LNCaP clone FGC (cell line): ENCODE data around the gene CFHR5.
"Not testable (repeated sequence)": the region's sequence is repeated elsewhere in the genome, so short reads cannot be mapped to it uniquely, and the experiment has no call there.

Experiments
- DNase-seq: peaks from one replicate; pipeline ENCODE4 v3.0.0-alpha.2; 2011; ENCODE audit warnings: low read depth
- H3K4me3 ChIP-seq: 2 replicates; pipeline ENCODE4 v1.5.1; 2011; ENCODE audit warnings: mild to moderate bottlenecking, low read depth, low read length, control low read depth
- TF ChIP-seq, protein P1 (sequence below): IDR thresholded peaks from 2 replicates; pipeline ENCODE4 v1.5.1; 2012; ENCODE audit warnings: mild to moderate bottlenecking; ENCODE audit not compliant: control insufficient read depth, insufficient read depth; ENCODE audit errors: extremely low read depth

The CFHR5 gene

DNA sequence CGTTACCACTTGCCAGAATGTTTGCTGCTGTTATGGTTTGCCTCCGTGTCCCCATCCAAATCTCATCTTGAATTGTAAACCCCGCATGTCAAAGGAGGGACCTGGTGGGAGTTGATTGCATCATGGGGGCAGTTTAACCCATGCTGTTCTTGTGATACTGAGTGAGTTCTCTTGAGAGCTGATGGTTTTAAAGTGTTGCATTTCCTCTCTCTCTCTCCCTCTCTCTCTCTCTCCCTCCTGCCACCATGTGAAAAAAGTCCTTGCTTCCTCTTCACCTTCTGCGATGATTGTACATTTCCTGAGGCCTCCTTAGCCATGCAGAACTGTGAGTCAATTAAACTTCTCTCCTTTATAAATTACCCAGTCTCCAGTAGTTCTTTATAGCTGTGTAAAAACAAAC is 44.4 kb downstream of the CFHR5 start:
- H3K4me3 ChIP-seq = no peak overlapping the region
- TF ChIP-seq, protein P1, sequence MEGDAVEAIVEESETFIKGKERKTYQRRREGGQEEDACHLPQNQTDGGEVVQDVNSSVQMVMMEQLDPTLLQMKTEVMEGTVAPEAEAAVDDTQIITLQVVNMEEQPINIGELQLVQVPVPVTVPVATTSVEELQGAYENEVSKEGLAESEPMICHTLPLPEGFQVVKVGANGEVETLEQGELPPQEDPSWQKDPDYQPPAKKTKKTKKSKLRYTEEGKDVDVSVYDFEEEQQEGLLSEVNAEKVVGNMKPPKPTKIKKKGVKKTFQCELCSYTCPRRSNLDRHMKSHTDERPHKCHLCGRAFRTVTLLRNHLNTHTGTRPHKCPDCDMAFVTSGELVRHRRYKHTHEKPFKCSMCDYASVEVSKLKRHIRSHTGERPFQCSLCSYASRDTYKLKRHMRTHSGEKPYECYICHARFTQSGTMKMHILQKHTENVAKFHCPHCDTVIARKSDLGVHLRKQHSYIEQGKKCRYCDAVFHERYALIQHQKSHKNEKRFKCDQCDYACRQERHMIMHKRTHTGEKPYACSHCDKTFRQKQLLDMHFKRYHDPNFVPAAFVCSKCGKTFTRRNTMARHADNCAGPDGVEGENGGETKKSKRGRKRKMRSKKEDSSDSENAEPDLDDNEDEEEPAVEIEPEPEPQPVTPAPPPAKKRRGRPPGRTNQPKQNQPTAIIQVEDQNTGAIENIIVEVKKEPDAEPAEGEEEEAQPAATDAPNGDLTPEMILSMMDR = no peak
- no peak for DNase-seq

DNA sequence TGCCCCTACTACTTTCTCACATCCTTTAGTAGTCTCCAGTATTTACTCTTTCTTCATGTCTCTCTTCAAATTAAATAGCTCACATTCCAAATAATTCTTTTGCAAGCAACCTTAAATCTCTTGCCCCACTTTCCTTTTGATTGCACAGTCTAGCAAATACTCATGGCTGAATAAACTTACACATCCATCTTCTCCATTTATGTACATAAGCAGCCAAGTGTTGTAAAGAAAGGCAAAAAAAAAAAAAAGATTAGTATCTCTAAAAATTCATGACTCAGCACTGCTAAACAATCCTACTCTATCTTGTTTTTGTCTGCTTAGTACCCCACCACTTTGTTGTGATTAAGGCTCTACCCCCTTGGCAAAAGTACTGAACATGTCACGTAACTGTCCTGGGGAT is 47.1 kb downstream of the CFHR5 start:
- no peak overlapping the region for H3K4me3 ChIP-seq
- TF ChIP-seq, protein P1 = no peak
- DNase-seq = no peak

GRCh38 chr1:197027359-197027758 is 50.0 kb downstream of the CFHR5 start:
- no peak overlapping the region for H3K4me3 ChIP-seq
- DNase-seq = peak; percentile 21
- TF ChIP-seq, protein P1 = no peak

DNA sequence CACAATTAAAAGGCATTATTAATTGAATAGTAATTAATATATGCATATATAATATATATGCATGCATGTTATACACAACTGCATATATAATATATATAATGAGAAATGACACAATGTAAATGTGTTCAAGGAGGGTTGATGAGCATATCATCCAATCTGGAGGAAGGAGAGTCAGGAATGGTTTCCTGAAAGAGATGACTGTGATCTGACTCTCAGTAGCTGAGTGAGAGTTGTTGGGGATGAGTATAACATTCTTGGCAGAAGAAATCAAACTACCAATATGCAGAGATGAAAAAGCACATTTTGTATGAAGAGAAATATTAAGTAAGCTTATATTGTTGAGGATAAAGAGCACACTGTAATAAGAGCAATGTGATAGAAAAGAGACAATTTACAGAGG is 52.4 kb downstream of the CFHR5 start:
- DNase-seq = no peak
- TF ChIP-seq, protein P1 = no peak
- no peak overlapping the region for H3K4me3 ChIP-seq

- H3K4me3 ChIP-seq, DNase-seq: not testable (repeated sequence)
Measured at GRCh38 chr1:197034631-197035339, 57.4 kb downstream of the CFHR5 start.

GRCh38 chr1:197036861-197037260 is 59.5 kb downstream of the CFHR5 start:
- DNase-seq = no peak
- H3K4me3 ChIP-seq = no peak overlapping the region
- TF ChIP-seq, protein P1 = no peak

DNA sequence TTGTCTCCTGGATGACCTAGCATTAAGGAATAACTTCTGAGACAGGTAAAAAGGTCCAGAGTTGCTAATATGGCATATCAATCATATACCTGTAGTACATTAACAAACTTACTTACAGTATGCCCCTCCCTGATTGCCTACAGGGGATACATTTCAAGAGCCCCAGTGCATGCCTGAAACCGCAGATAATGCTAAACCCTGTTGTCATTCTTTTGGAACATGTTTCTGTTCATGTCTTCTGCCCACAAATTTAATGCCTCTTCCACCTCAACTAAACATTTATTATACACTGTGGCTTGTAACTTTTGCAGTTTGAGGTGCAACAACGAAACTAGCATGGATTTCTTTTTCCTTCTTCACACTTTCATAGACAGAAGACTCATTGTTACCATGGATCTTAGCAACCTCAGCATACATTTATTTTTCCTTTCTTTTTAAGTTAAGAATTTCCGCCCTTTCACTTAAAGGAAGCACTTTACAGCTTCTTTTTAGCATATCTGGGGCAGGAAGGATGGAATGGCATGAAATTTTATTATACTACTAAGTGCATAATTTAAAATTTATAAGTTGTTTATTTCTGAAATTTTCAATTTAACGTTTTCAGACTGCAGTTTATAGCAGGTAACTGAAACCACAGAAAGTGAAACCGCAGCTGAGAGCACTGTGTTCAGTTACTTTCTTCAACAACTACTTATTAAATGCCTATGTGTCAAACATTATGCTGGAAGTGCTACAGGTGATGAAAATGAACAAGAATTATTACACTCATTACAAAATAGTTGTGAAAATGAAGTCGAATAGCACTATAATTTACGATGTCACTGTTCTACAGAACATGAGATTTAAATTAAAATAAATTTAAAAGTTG is 64.4 kb downstream of the CFHR5 start:
- H3K4me3 ChIP-seq = no peak overlapping the region

More for the DNA sequence above, 64.4 kb downstream of the CFHR5 start:
- TF ChIP-seq, protein P1 = no peak
- DNase-seq = no peak
